Mesothelial cell of epicardium (in vitro differentiated cells): ENCODE measurements around the gene AUTS2. TPM values are rescaled to one million over a fixed set of nuclear protein-coding genes. Genes with fewer than 3 reads are reported as not detected.
"Not testable (repeated sequence)": the region's sequence is repeated elsewhere in the genome, so short reads cannot be mapped to it uniquely, and the experiment has no call there.

Experiments
- DNase-seq, 2 experiments: peaks; one replicate each; pipeline ENCODE4 v3.0.0; 2021; ENCODE audit warnings: low spot score in 2 of 2; ENCODE audit not compliant: unreplicated experiment in 2 of 2
- H3K27ac Mint-ChIP-seq: 2 replicates; pipeline ENCODE4 v1.8.0; 2021; ENCODE audit warnings: mixed read lengths
- H3K27me3 Mint-ChIP-seq: 2 replicates; pipeline ENCODE4 v1.8.0; 2021; ENCODE audit warnings: low read depth, mixed read lengths
- H3K36me3 Mint-ChIP-seq: 2 replicates; pipeline ENCODE4 v1.8.0; 2021; ENCODE audit warnings: mixed read lengths
- H3K4me1 Mint-ChIP-seq: 2 replicates; pipeline ENCODE4 v1.8.0; 2021; ENCODE audit warnings: mixed read lengths
- H3K4me3 Mint-ChIP-seq: 2 replicates; pipeline ENCODE4 v1.8.0; 2021; ENCODE audit warnings: mild to moderate bottlenecking, moderate library complexity, mixed read lengths
- H3K9me3 Mint-ChIP-seq: 2 replicates; pipeline ENCODE4 v1.8.0; 2021; ENCODE audit warnings: mixed read lengths
- total RNA-seq: library from RNA; stranded (reverse); gene quantifications from 3 replicates; pipeline ENCODE4 v1.2.1, GENCODE V29; 2021
- TF ChIP-seq, protein P1 (sequence below): fragments of 200-600 bp; sonication (generic); IDR thresholded peaks from one replicate; pipeline ENCODE4 v1.5.0; 2021; ENCODE audit warnings: antibody characterized with exemption; ENCODE audit not compliant: unreplicated experiment

Gene AUTS2
- total RNA-seq, 1 donor from 2014 or later: 135 TPM

DNA sequence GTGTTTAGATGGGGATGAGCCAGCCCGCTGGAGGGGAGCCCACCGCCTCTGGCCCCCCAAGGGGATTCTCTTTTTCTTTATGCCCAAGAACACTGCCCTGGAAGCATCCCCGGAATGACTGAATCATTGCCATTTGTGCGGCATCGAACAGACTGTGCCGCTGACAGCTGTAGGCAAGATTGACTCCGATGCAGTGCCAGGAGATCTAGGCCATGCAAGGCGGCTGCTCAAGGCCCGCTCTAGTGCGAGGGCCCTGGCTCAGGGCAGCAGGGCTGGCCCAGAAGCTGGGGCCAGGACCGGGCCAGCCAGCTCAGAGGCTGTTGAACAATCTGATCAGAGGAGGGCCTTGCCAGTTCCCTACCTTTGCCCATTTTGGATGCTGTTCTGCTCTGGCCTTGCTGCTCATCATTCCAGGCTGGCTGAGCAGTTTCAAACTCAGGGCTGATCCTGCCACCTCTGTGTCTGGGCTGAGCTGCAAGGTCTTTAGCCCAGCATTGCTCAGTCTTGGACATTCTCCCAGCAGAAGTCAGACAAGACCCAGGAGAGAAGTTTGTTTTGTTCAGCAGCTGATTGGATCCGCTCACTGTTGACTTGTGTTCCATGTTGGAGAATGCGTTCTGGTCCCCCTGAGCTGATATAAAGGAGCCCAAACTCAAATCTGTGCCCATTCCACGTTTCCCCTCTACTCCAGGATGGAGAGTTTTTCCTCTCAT is 1048.4 kb downstream of the AUTS2 start:
- TF ChIP-seq, protein P1, sequence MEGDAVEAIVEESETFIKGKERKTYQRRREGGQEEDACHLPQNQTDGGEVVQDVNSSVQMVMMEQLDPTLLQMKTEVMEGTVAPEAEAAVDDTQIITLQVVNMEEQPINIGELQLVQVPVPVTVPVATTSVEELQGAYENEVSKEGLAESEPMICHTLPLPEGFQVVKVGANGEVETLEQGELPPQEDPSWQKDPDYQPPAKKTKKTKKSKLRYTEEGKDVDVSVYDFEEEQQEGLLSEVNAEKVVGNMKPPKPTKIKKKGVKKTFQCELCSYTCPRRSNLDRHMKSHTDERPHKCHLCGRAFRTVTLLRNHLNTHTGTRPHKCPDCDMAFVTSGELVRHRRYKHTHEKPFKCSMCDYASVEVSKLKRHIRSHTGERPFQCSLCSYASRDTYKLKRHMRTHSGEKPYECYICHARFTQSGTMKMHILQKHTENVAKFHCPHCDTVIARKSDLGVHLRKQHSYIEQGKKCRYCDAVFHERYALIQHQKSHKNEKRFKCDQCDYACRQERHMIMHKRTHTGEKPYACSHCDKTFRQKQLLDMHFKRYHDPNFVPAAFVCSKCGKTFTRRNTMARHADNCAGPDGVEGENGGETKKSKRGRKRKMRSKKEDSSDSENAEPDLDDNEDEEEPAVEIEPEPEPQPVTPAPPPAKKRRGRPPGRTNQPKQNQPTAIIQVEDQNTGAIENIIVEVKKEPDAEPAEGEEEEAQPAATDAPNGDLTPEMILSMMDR: no peak
- no peaks in the 10 kb centered on the region for H3K27me3 Mint-ChIP-seq
- H3K4me1 Mint-ChIP-seq: peaks cover 5% of the 10 kb centered on the region
- H3K4me3 Mint-ChIP-seq: no peak overlapping the region
- H3K9me3 Mint-ChIP-seq: no peaks in the 10 kb centered on the region
- no peak for DNase-seq
- peaks cover 3% of the 10 kb centered on the region for H3K36me3 Mint-ChIP-seq
- H3K27ac Mint-ChIP-seq: no peak overlapping the region

DNA sequence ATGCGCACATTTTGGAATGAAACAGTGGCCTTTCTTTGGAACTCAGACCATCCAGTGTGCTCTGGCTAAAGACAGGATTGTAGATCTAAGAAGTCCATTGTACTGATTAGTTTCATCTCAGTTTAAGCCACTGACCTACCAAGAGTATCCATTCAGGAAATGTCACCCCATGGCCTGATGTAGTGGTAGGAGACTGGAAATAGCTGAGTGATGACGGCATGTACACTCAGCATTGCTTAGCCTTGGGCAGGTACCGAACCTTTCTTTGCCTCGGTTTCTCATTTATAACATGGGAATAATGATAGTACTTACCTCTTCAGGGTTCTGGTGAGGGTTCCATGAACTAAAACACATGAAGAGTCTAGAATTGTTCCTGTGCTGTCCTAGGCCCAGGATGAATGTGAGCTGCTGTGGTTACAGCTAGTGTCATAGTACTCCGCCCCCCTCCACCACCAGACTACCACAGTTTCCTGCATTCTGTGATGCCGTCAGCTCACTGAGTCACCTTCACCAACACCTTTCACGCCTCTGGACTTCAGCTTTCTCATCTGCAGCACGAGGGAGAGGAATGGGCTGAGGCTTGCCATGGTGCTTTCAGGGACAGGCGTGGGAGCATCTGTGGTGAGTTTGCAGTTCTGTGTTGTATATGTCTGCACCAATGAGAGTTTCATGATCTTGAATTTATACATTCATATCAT is 1049.7 kb downstream of the AUTS2 start:
- TF ChIP-seq, protein P1: no peak
- H3K27me3 Mint-ChIP-seq: no peaks in the 10 kb centered on the region
- H3K27ac Mint-ChIP-seq: no peak overlapping the region
- H3K4me3 Mint-ChIP-seq: no peak overlapping the region
- peaks cover 5% of the 10 kb centered on the region for H3K4me1 Mint-ChIP-seq
- DNase-seq: no peak
- peaks cover 4% of the 10 kb centered on the region for H3K9me3 Mint-ChIP-seq
- peaks cover 3% of the 10 kb centered on the region for H3K36me3 Mint-ChIP-seq

DNA sequence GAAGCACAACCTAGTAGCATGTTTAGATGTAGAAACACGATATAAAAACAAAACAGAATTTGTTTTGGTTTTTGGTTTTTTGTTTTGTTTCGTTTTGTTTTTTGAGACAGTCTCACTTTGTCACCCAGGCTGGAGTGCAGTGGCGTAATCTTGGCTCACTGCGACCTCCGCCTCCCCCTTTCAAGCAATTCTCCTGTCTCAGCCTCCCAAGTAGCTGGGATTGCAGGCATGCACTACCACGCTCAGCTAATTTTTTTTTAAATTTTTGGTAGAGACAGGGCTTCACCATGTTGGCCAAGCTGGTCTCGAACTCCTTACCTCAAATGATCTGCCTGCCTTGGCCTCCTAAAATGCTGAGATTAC is 1050.2 kb downstream of the AUTS2 start:
- not testable (repeated sequence) for H3K4me1 Mint-ChIP-seq, DNase-seq, H3K4me3 Mint-ChIP-seq, H3K9me3 Mint-ChIP-seq, H3K27ac Mint-ChIP-seq, H3K27me3 Mint-ChIP-seq, H3K36me3 Mint-ChIP-seq

DNA sequence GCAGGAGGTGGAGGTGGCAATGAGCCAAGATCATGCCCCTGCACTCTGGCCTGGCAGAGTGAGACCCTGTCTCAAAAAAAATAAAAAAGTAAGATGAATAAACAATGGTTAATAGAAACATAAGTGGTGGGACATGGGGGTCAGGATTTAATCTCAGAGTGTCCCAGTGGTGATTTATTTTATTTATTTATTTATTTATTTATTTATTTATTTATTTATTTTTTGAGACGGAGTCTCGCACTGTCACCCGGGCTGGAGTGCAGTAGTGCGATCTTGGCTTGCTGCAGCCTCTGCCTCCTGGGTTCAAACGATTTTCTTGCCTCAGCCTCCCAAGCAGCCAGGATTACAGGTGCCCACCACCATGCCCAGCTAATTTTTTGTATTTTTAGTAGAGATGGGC is 1051.0 kb downstream of the AUTS2 start:
- DNase-seq: no peak
- Mint-ChIP-seq H3K27me3 (no peaks in the 10 kb centered on the region), H3K4me3 (no peak overlapping the region), H3K4me1 (peaks cover 5% of the 10 kb centered on the region), H3K36me3 (peaks cover 7% of the 10 kb centered on the region), H3K9me3 (peaks cover 4% of the 10 kb centered on the region), H3K27ac (no peak overlapping the region)
- TF ChIP-seq, protein P1: no peak

DNA sequence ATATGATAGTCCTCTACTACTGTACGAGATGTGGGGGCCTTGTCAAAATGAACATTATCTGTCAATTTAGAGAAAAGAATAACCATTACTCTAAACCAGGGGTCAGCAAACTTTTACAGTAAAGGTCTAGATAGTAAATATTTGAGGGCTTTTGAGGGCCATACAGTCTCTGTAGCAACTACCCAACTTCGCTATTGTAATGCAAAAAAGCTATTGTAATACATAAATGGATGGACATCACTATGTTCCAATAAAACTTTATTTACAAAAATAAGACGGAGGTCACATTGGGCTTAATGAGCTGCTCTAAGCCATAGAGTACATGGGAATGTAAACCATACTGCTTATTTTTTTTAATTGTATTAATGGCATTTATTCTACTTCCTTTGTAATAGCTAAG is 1055.9 kb downstream of the AUTS2 start:
- TF ChIP-seq, protein P1: no peak
- H3K9me3 Mint-ChIP-seq: peaks cover 4% of the 10 kb centered on the region
- peaks cover 7% of the 10 kb centered on the region for H3K36me3 Mint-ChIP-seq
- peaks cover 5% of the 10 kb centered on the region for H3K4me1 Mint-ChIP-seq
- no peak overlapping the region for H3K4me3 Mint-ChIP-seq
- H3K27ac Mint-ChIP-seq: no peak overlapping the region
- no peak for DNase-seq
- no peaks in the 10 kb centered on the region for H3K27me3 Mint-ChIP-seq

DNA sequence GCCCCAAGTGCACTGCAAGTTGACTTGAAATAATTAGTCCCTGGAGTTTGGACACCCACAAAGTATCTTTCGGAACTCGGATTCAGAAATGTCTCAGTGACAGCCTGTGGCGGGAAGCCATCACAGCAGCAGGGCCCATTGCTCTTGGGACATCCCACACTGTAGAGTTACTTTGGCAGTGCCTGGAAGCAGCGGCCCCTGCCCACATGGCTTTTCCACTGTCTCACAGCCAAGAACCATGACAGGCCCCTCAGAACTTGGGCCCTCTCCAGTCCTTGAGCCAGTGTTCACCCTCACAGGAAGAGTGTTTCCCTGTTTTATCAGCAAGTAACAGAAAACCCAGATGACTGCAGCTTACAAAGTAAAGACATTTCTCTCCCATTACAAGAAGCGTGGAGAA is 1056.7 kb downstream of the AUTS2 start:
- no peak overlapping the region for H3K4me3 Mint-ChIP-seq
- TF ChIP-seq, protein P1: no peak
- no peak for DNase-seq
- peaks cover 7% of the 10 kb centered on the region for H3K36me3 Mint-ChIP-seq
- peaks cover 5% of the 10 kb centered on the region for H3K4me1 Mint-ChIP-seq
- H3K27me3 Mint-ChIP-seq: no peaks in the 10 kb centered on the region
- H3K9me3 Mint-ChIP-seq: peaks cover 4% of the 10 kb centered on the region
- H3K27ac Mint-ChIP-seq: no peak overlapping the region
